GM18526 (cell line): ENCODE results near the gene SHFL.

Experiments
- POLR2A ChIP-seq: IDR thresholded peaks from 3 replicates; pipeline ENCODE4 v1.6.1; 2011; ENCODE audit not compliant: insufficient read length; ENCODE audit errors: extremely low read depth

The SHFL gene

GRCh38 chr19:10132905-10133304 is 46.8 kb downstream of the SHFL start:
- no peak for TF ChIP-seq POLR2A

- TF ChIP-seq POLR2A, result no peak
Observed at GRCh38 chr19:10133596-10133995, 47.5 kb downstream of the SHFL start.

GRCh38 chr19:10134040-10134439 is 47.9 kb downstream of the SHFL start:
- no peak for TF ChIP-seq POLR2A

GRCh38 chr19:10135551-10136334 is 49.6 kb downstream of the SHFL start:
- TF ChIP-seq POLR2A, result no peak

- TF ChIP-seq POLR2A, result no peak
Observed at GRCh38 chr19:10136936-10137335, 50.8 kb downstream of the SHFL start.

- no peak for TF ChIP-seq POLR2A
Observed at GRCh38 chr19:10137751-10138682, 51.9 kb downstream of the SHFL start.

- no peak for TF ChIP-seq POLR2A
Observed at GRCh38 chr19:10138879-10139795, 53.0 kb downstream of the SHFL start.

- no peak for TF ChIP-seq POLR2A
Observed at GRCh38 chr19:10139952-10140351, 53.8 kb downstream of the SHFL start.

GRCh38 chr19:10141479-10141878 is 55.4 kb downstream of the SHFL start:
- no peak for TF ChIP-seq POLR2A

GRCh38 chr19:10141973-10142372 is 55.9 kb downstream of the SHFL start:
- TF ChIP-seq POLR2A, result no peak
